Endothelial cell (in vitro differentiated cells): ENCODE measurements around the gene HAS3. TPM values are rescaled to one million over a fixed set of nuclear protein-coding genes. Genes with fewer than 3 reads are reported as not detected.

Experiments
- DNase-seq: peaks from one replicate; pipeline ENCODE4 v3.0.0; 2021; ENCODE audit warnings: low spot score
- H3K27ac Mint-ChIP-seq: one replicate; pipeline ENCODE4 v1.8.0; 2021; ENCODE audit warnings: mixed read lengths, inconsistent platforms; ENCODE audit not compliant: unreplicated experiment
- H3K27me3 Mint-ChIP-seq: one replicate; pipeline ENCODE4 v1.8.0; 2021; ENCODE audit warnings: mild to moderate bottlenecking, moderate library complexity, mixed read lengths, inconsistent platforms; ENCODE audit not compliant: unreplicated experiment
- H3K36me3 Mint-ChIP-seq: one replicate; pipeline ENCODE4 v1.8.0; 2021; ENCODE audit warnings: mild to moderate bottlenecking, low read depth, mixed read lengths, inconsistent platforms; ENCODE audit not compliant: unreplicated experiment
- H3K4me1 Mint-ChIP-seq: one replicate; pipeline ENCODE4 v1.8.0; 2021; ENCODE audit warnings: mild to moderate bottlenecking, mixed read lengths, inconsistent platforms; ENCODE audit not compliant: unreplicated experiment
- H3K4me3 Mint-ChIP-seq: one replicate; pipeline ENCODE4 v1.8.0; 2021; ENCODE audit warnings: mild to moderate bottlenecking, mixed read lengths, inconsistent platforms; ENCODE audit not compliant: unreplicated experiment
- H3K9me3 Mint-ChIP-seq: one replicate; pipeline ENCODE4 v1.8.0; 2021; ENCODE audit warnings: mixed read lengths, inconsistent platforms; ENCODE audit not compliant: unreplicated experiment
- CTCF ChIP-seq: fragments of 200-600 bp; sonication (generic); IDR thresholded peaks from one replicate; pipeline ENCODE4 v1.5.0; 2021; ENCODE audit warnings: antibody characterized with exemption; ENCODE audit not compliant: unreplicated experiment
- total RNA-seq: library from RNA; stranded (reverse); fragmentation: NEBNext Ultra II Directional; extraction: Animal tissue kit (Norgen Biotek cat#: 25700); gene quantifications from one replicate; pipeline ENCODE4 v1.2.1, GENCODE V29; 2021; ENCODE audit not compliant: unreplicated experiment

Gene HAS3
- total RNA-seq, 1 donor from 2014 or later, result 2.7 TPM

GRCh38 chr16:69114346-69114975, 9.0 kb downstream of the HAS3 start:
- DNase-seq, result no peak
- Mint-ChIP-seq H3K36me3 (peaks cover 12% of the 10 kb centered on the region), H3K27ac (no peak overlapping the region), H3K4me1 (peaks cover 12% of the 10 kb centered on the region), H3K9me3 (no peaks in the 10 kb centered on the region), H3K27me3 (peaks cover 4% of the 10 kb centered on the region), H3K4me3 (no peak overlapping the region)
- no peak for TF ChIP-seq CTCF

- peaks cover 12% of the 10 kb centered on the region for H3K36me3 Mint-ChIP-seq
Measured at GRCh38 chr16:69114976-69115355, 9.5 kb downstream of the HAS3 start.

GRCh38 chr16:69115361-69115760, 9.9 kb downstream of the HAS3 start:
- Mint-ChIP-seq H3K27me3 (peaks cover 4% of the 10 kb centered on the region), H3K9me3 (no peaks in the 10 kb centered on the region), H3K4me3 (no peak overlapping the region), H3K36me3 (peaks cover 14% of the 10 kb centered on the region), H3K4me1 (peaks cover 12% of the 10 kb centered on the region), H3K27ac (no peak overlapping the region)
- TF ChIP-seq CTCF, result no peak
- DNase-seq, result no peak

More at GRCh38 chr16:69114976-69115355, 9.5 kb downstream of the HAS3 start:
- Mint-ChIP-seq H3K27me3 (peaks cover 4% of the 10 kb centered on the region), H3K4me1 (peaks cover 12% of the 10 kb centered on the region), H3K27ac (no peak overlapping the region), H3K4me3 (no peak overlapping the region), H3K9me3 (no peaks in the 10 kb centered on the region)
- DNase-seq, result no peak
- TF ChIP-seq CTCF, result no peak

GRCh38 chr16:69115837-69116236, 10.4 kb downstream of the HAS3 start:
- Mint-ChIP-seq H3K4me3 (no peak overlapping the region), H3K9me3 (no peaks in the 10 kb centered on the region), H3K27me3 (peaks cover 2% of the 10 kb centered on the region), H3K36me3 (peaks cover 17% of the 10 kb centered on the region), H3K4me1 (peaks cover 12% of the 10 kb centered on the region), H3K27ac (no peak overlapping the region)
- no peak for DNase-seq
- TF ChIP-seq CTCF, result no peak

- DNase-seq, result no peak
- Mint-ChIP-seq H3K27ac (no peak overlapping the region), H3K4me1 (peaks cover 12% of the 10 kb centered on the region), H3K9me3 (no peaks in the 10 kb centered on the region), H3K4me3 (no peak overlapping the region), H3K27me3 (peaks cover 2% of the 10 kb centered on the region), H3K36me3 (peaks cover 21% of the 10 kb centered on the region)
- no peak for TF ChIP-seq CTCF
Measured at GRCh38 chr16:69116256-69116875, 10.9 kb downstream of the HAS3 start.
